Measurements from ENCODE around the gene C16orf92.

DNA sequence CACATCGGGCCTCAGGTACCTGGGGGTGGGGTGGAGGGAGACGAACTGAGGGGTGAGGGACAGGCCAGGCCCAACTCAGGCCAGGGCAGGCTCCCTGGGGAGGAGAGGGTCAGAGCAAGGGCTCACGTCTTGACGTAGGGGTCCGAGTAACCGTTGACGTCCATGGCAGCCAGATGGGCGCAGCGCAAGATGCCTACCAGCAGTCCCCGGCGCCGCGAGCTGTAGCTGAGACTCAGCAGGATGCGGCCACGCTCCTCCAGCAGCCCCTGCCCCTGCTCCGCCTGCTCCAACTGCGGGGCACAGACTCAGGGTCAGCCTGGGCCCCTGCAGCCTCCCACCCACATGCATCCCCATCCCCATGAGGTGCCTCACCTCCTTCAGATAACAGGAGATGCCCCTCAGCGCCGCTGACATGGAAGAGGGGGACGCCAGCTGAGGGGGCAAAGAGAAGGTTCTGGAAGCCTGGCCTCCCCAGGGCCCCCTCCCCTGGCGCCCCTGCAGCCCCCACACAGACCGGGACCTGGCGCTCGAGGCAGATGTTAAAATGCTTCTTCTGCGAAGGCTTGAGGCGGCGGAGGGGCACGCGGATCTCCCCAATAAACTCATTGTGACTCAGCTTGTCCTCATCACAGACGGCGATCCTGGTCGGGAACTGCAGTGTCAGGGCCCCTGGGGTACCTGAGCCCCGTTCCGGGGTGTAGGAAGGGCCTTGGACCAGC is 16.2 kb upstream of the C16orf92 start:
- TF ChIP-seq, protein P1, sequence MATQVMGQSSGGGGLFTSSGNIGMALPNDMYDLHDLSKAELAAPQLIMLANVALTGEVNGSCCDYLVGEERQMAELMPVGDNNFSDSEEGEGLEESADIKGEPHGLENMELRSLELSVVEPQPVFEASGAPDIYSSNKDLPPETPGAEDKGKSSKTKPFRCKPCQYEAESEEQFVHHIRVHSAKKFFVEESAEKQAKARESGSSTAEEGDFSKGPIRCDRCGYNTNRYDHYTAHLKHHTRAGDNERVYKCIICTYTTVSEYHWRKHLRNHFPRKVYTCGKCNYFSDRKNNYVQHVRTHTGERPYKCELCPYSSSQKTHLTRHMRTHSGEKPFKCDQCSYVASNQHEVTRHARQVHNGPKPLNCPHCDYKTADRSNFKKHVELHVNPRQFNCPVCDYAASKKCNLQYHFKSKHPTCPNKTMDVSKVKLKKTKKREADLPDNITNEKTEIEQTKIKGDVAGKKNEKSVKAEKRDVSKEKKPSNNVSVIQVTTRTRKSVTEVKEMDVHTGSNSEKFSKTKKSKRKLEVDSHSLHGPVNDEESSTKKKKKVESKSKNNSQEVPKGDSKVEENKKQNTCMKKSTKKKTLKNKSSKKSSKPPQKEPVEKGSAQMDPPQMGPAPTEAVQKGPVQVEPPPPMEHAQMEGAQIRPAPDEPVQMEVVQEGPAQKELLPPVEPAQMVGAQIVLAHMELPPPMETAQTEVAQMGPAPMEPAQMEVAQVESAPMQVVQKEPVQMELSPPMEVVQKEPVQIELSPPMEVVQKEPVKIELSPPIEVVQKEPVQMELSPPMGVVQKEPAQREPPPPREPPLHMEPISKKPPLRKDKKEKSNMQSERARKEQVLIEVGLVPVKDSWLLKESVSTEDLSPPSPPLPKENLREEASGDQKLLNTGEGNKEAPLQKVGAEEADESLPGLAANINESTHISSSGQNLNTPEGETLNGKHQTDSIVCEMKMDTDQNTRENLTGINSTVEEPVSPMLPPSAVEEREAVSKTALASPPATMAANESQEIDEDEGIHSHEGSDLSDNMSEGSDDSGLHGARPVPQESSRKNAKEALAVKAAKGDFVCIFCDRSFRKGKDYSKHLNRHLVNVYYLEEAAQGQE (IDR thresholded peaks at IDR 0.05; ENCODE audit: insufficient read depth in 1 of 2, low read depth in 2 of 2, low read length in 1 of 2): no peak
- TF ChIP-seq, protein P2, sequence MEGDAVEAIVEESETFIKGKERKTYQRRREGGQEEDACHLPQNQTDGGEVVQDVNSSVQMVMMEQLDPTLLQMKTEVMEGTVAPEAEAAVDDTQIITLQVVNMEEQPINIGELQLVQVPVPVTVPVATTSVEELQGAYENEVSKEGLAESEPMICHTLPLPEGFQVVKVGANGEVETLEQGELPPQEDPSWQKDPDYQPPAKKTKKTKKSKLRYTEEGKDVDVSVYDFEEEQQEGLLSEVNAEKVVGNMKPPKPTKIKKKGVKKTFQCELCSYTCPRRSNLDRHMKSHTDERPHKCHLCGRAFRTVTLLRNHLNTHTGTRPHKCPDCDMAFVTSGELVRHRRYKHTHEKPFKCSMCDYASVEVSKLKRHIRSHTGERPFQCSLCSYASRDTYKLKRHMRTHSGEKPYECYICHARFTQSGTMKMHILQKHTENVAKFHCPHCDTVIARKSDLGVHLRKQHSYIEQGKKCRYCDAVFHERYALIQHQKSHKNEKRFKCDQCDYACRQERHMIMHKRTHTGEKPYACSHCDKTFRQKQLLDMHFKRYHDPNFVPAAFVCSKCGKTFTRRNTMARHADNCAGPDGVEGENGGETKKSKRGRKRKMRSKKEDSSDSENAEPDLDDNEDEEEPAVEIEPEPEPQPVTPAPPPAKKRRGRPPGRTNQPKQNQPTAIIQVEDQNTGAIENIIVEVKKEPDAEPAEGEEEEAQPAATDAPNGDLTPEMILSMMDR (IDR thresholded peaks at IDR 0.05): no peak
- TF ChIP-seq POLR2AphosphoS5 (IDR thresholded peaks at IDR 0.05; ENCODE audit: low read depth, low read length): no peak; the same call in 1 of the 2 replicates
